GM12865 (cell line): Measurements from ENCODE around the gene WFDC6.
"Not testable (repeated sequence)": the region's sequence is repeated elsewhere in the genome, so short reads cannot be mapped to it uniquely, and the experiment has no call there.

Experiments
- DNase-seq: peaks from one replicate; pipeline ENCODE4 v3.0.0; 2010; ENCODE audit warnings: low read depth
- H3K4me3 ChIP-seq: 2 replicates; pipeline ENCODE4 v1.5.1; 2011; ENCODE audit warnings: mild to moderate bottlenecking, low read depth, low read length, control low read depth
- TF ChIP-seq, protein P1 (sequence below): IDR thresholded peaks from 2 replicates; pipeline ENCODE4 v1.5.1; 2011; ENCODE audit warnings: low read length, control low read depth, low read depth, inconsistent platforms; ENCODE audit not compliant: insufficient read depth; ENCODE audit errors: missing control alignments

Gene WFDC6

DNA sequence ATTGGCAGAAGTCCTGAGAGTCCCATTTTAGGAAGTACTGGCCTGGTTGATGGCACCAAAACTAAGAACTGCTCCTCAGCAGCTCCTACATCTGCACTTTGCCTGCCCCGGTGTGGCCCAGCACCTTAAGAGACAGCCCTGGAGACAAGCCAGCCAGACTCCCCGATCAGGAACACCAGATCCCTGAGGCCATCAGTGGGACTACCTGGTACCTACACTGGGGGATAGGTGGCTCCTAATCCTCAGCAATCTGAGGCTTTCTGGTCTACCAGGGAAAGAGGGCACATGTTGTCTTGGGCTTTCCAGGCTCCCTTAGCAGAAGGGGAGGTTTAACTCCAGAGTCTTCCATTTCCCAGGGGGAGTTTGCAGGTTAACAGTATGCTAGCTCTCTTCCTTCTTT lies at the start of gene WFDC6:
Gene WFDC6, minus strand, starts transcription at position 101 of the 400 bp plus-strand sequence. Its CDS starts 75 bp downstream, at position 26.
- TF ChIP-seq, protein P1, sequence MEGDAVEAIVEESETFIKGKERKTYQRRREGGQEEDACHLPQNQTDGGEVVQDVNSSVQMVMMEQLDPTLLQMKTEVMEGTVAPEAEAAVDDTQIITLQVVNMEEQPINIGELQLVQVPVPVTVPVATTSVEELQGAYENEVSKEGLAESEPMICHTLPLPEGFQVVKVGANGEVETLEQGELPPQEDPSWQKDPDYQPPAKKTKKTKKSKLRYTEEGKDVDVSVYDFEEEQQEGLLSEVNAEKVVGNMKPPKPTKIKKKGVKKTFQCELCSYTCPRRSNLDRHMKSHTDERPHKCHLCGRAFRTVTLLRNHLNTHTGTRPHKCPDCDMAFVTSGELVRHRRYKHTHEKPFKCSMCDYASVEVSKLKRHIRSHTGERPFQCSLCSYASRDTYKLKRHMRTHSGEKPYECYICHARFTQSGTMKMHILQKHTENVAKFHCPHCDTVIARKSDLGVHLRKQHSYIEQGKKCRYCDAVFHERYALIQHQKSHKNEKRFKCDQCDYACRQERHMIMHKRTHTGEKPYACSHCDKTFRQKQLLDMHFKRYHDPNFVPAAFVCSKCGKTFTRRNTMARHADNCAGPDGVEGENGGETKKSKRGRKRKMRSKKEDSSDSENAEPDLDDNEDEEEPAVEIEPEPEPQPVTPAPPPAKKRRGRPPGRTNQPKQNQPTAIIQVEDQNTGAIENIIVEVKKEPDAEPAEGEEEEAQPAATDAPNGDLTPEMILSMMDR = no peak
- no peak within 1 kb of the TSS for H3K4me3 ChIP-seq
- no peak for DNase-seq

DNA sequence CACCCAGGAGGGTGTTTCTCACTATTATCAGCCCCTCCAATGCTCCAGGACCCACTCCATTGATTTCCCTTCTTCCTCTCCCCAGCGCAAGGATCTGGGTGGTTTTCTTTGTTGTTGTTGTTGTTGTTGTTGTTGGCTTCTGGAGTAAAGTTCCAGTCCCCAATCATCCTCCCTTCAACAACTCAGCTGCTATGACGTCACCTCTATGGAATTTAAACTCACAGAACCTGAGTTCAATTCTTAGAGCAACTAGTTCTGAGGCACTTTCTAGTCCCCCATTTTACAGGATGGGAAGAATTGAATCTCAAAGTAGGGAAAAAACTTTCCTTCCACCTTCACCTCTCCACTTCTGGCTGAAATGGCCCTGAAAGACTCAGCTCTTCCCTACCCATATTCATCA lies 49.5 kb upstream of the WFDC6 start:
- no peak for DNase-seq
- TF ChIP-seq, protein P1 = no peak
- H3K4me3 ChIP-seq = no peak overlapping the region

DNA sequence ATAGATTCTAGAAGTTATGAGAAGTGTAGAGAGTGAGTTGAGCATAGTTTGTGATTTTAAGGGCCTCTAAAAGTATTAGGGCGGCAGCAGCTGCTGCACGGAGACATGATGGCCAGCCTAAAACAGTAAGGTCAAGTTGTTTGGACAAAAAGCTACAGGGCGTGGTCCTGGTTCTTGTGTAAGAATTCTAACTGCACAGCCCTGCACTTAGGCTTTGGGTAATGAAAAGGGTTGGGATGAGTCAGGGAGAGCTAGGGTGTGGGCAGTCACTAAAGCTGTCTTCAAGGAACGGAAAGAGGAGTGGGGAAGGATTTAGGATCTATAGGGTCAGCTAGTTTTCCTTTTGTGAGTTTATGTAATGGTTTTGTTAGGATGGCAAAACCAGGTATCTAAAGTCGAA lies 46.7 kb upstream of the WFDC6 start:
- not testable (repeated sequence) for DNase-seq, H3K4me3 ChIP-seq

DNA sequence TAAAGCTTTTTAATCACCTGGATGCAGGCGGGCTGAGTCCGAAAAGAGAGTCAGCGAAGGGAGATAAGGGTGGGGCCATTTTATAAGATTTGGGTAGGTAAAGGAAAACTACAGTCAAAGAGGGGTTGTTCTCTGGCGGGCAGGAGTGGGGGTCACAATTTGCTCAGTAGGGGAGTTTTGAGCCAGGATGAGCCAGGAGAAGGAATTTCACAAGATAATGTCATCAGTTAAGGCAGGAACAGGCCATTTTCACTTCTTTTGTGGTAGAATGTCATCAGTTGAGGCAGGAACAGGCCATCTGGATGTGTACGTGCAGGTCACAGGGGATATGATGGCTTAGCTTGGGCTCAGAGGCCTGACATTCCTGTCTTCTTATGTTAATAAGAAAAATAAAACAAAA lies 45.0 kb upstream of the WFDC6 start:
- not testable (repeated sequence) for H3K4me3 ChIP-seq, DNase-seq

DNA sequence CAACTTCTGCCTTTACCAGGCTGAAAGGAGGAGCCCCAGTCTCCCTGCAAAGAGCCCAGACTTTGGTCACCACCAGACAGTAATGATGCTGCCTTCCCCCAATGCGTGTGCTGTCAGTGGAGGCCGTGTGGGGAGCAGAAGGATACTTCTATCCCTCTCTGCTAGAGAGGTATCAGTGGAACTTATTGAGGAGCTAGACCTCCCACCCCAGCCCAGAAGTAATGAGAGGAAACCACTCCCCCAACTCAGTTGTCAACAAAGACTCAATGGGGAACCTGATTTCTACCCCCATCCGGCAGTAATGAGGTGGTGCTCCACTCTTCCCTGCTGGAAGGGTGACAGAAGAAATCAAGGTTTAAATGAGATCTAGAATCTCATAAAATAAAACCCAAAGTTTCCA lies 44.2 kb upstream of the WFDC6 start:
- TF ChIP-seq, protein P1 = no peak
- no peak for DNase-seq

DNA sequence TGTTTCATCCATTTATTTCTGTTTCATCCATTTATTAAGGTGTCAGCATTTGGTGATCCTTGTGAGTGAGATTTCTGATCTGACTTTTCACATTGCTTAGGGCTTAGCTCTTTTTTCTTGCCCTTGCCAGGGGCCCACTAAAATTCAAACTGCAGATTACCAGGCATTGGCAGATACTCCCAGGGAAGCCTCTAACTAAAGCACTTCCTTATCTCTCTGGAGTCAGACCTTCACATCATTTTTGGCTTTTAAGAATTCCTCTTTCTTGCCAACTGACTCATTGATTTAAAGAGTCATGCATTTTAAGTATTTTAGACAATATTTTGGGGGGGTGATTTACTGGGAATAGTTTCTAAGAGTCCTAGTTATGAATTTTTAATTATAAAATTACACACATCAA lies 42.4 kb upstream of the WFDC6 start:
- TF ChIP-seq, protein P1 = no peak
- DNase-seq = no peak
- H3K4me3 ChIP-seq = no peak overlapping the region

More for the DNA sequence above, 44.2 kb upstream of the WFDC6 start:
- no peak overlapping the region for H3K4me3 ChIP-seq

DNA sequence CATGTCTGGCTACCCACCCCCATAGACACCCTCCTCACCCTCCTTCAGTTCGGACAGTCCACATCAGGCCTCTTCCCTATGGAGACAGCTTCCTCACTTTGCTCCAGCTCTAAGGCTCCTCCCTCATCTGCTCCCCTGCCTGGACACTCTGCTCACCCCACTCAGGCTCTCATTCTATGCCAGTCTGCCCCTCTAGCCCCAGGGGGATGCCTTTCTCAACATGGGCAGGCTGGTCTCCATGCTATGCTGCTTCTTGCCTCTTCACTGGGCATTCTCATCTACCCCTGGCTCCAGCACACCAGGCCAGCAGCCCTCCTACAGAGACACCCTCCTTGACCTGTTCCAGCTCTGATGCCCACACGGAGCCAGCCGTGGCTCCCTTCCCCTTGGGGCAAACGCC lies 39.9 kb upstream of the WFDC6 start, which contains the start of gene WFDC8:
Gene WFDC8, minus strand, starts transcription at position 101 of the 400 bp plus-strand sequence. Its CDS starts 37 bp downstream, at position 64.
- DNase-seq = no peak
- TF ChIP-seq, protein P1 = no peak
- H3K4me3 ChIP-seq = no peak within 1 kb of the TSS

DNA sequence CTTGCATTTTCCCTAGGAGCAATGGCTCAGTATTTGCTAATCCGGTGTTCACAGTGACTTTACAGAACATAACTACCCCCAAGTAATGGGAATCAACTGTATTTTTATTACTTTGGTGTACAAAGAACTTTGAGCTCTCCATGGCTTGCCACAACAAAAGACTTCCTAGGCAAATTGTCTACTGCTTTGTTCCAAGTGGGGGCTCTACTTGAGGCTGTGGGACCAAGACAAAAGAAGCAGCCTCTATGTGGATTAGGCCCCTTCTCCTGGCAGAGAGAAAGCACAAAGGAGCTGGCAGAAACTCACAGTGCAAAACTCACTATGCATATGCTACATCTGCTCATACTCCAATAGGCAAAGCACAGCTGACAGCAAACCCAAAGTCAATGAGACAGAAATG lies 38.9 kb upstream of the WFDC6 start:
- TF ChIP-seq, protein P1 = no peak
- no peak for DNase-seq
- no peak overlapping the region for H3K4me3 ChIP-seq
